NCI-H2196 treated with DMSO at 0.1 percent for 48 hours (cell line): ENCODE data around the gene H2AZ2.
"Not testable (repeated sequence)": the region's sequence is repeated elsewhere in the genome, so short reads cannot be mapped to it uniquely, and the experiment has no call there.

ENCODE experiments used
- DNase-seq: peaks from one replicate; lab custom pipeline; 2025; ENCODE audit not compliant: unreplicated experiment; lab: John Stamatoyannopoulos, UW

H2AZ2 gene

DNA sequence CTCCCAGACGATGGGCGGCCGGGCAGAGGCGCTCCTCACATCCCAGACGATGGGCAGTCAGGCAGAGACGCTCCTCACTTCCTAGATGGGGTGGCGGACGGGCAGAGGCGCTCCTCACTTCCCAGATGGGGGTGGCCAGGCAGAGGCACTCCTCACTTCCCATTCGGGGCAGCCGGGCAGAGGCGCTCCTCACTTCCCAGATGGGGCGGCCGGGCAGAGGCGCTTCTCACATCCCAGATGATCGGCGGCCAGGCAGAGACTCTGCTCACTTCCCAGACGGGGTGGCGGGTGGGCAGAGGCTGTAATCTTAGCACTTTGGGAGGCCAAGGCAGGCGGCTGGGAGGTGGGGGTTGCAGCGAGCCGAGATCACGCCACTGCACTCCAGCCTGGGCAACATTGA is 24.0 kb upstream of the H2AZ2 start:
- not testable (repeated sequence) for DNase-seq

- DNase-seq, result not testable (repeated sequence)
Observed at GRCh38 chr7:44870780-44871179, 22.9 kb upstream of the H2AZ2 start.

- DNase-seq, result not testable (repeated sequence)
Observed at GRCh38 chr7:44870336-44870735, 22.4 kb upstream of the H2AZ2 start.

GRCh38 chr7:44867073-44867995 is 19.4 kb upstream of the H2AZ2 start:
- peak; percentile 64 for DNase-seq

- not testable (repeated sequence) for DNase-seq
Observed at GRCh38 chr7:44861949-44862348, 14.1 kb upstream of the H2AZ2 start.

- DNase-seq, result no peak
Observed at GRCh38 chr7:44858161-44858560, 10.3 kb upstream of the H2AZ2 start.

DNA sequence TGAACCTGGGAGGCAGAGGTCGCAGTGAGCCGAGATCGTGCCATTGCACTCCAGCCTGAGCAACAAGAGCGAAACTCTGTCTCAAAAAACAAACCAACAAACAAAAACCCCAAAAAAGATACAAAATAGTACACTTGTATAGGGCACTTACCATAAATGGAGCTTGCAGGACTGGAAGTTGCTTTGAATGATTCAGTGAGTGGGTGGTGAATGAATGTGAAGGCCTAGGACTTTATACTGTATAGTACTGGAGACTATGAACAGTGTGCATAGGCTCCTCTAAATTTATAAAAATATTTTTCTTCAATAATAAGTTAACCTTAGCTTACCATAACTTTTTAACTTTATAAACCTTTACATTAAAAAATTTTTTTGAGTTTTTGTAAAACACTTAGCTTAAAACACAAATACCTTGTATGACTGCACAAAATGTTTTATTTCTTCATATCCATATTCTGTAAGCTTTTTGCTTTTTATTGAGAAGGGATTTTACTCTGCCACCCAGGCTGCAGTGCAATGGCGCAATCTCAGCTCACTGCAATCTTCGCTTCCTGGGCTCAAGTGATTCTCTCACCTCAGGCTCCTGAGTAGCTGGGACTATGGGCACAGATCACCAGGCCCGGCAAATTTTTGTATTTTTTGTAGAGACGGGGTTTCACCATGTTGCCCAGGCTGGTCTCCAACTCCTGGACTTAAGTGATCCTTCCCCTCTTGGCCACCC is 6.9 kb upstream of the H2AZ2 start:
- no peak for DNase-seq

DNA sequence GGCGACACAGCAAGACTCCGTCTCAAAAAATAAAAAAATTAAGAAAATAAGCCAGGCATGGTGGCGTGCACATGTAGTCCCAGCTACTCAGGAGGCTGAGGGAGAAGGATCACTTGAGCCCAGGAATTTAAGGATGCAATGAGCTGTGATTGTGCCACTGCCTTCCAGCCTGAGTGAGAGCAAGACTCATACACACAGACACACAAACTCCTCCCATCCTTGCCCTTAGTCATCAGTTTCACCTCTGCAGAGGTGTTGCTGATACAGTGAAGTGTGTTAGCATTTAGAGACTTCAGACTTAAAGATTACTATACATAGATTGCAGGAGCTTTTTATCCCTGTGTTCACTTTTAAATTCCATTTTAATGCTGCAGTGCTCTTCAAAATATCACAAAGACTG is 5.5 kb upstream of the H2AZ2 start:
- no peak for DNase-seq

GRCh38 chr7:44852590-44852989 is 4.7 kb upstream of the H2AZ2 start:
- no peak for DNase-seq

DNA sequence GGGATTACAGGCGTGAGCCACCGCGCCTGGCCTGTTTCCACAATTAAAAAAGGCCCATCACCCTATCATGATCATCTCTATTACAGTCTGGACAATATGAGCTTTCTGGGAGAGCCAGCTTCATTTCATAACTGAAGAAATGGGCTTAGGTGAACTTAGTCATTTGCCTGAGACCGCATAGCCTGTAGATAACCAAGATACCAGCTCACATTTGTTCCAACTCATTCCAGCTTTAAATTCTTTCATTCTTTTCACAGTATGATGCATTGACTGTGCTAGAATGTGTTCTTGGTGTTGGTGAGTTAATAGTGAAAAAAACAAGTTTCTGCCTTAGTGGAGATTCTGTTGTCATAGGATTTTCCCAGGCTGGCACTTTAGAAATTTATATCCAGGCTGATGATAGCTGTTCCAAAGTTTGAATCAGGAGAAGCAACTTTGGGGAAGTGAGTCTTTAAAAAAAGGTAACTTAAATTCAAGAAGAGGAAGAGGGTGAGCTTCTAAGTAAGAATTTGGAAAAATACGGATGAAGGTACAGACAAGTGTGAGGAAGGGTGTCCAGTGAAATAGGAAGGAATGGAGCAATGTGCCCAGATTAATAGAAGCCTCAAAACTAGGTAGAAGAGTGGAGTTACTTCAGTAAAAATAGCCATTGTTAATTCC is 2.1 kb upstream of the H2AZ2 start:
- DNase-seq, result no peak

DNA sequence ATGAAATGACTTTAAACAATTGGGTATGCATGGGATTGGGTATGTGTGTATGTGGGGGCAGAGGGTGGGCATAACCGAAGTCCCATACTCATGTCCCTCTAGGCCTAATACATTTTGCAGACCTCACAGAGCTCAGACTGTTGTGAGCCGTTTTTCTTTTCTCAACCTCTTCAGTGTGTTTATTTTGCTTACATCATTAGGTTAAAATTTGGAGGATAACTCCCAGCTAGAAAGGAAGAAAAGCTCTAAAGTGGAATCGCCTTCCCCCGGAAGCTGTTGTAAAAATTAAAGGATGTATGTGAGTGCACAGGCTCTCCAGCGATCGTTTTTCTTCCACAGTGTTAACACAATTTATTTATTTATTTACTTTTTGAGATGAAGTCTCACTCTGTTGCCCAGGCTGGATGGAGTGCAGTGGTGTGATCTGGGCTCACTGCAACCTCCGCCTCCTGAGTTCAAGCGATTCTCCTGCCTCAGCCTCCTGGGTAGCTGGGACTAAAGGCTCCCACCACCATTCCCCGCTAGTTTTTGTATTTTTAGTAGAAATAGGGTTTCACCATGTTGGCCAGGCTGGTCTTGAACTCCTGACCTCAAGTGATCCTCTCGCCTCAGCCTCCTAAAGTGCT is 1.5 kb upstream of the H2AZ2 start:
- peak; percentile 34 for DNase-seq

DNA sequence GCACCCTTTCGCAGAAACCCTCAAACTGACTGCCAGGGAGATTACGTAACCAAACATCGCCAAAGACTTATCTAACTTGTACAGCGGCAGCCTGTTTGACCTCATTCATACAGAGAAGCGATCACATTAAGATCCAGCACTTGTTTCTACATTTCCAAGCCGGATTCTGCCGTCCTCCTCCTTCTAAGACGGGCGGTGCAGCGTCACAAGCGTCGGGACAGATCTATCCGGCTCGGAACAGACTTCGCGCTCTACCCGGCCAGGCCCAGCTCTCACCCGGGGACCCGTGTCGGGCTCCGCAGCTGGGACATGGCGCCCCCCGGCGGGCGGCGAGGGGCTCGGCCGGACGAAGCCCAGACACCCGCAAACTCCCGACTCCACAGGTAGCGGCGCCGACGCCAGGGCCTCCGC is 373 bp downstream of the H2AZ2 start:
- peak; percentile 85 for DNase-seq

DNA sequence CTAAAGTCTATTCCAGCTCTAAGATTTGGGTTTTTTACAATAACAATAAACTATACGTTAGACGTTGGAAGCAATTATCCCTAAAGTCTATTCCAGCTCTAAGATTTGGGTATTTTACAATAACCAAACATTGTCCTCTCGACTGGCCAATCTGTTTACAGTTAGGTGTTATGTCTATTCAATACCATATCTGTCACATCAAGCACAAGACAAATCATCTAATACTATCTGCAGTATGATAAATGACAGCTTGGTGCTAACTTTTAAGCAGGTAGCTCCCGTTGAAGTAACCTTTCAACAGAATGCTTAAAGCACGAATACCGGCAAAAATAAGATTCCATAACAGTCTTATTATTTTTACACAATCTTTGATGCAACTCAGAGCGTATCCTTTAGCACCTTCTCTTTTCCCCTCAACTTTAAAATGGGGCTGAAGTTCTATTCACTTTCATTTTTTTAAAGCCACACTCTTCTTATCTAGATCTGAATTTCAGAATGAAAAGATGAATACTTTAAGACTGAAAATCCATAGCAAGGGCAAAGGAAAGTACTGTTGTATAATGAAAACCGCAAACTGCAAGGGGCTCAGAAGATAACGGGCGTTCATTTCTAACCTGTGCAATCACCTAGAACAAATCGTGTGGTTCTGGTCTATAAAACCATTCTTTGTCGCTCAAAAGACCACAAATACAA is 925 bp downstream of the H2AZ2 start:
- DNase-seq, result no peak

DNA sequence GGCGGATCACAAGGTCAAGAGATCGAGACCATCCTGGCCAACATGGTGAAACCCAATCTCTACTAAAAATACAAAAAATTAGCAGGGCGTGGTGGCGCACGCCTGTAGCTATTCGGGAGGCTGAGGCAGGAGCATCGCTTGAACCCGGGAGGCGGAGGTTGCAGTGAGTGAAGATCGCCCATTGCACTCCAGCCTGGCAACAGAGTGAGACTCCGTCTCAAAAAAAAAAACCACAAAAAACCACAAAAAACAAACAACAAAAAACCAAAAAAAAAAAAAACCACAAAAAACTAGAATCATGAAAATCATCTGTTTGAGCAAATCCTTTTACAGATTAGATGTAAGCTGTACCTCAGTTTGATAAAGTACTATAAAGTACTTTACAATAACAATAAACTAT is 1.5 kb downstream of the H2AZ2 start:
- not testable (repeated sequence) for DNase-seq

DNA sequence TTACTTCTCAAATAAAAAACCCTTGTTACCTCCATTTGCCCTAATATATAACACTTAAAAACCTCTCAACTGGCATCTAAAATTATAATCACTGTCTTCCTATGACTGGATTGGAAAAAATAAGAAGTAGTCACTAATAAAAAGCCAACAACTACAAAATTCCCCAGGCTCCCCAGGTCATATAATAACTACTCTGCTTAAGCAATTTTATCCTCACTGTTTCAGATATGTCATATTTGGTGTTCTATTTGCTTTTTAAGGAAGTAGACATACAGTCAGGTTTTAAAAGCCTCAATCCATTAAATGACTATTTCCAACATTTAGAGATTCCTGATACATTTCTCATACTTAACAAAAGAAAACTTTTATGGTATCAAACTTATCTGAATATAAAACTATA is 2.4 kb downstream of the H2AZ2 start:
- no peak for DNase-seq

DNA sequence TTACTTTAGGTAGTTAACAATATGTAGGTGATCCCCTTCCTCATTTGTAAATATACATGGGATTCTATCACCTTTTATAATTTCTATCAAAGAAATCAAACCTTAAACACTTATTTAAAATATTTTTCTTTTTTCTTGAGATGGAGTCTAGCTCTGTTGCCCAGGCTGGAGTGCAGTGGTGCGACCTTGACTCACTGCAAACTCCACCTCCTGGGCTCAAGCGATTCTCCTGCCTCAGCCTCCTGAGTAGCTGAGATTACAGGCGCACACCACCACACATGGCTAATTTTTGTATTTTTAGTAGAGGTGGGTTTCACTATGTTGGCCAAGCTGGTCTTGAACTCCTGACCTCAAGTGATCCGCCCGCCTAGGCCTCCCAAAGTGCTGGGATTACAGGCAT is 4.4 kb downstream of the H2AZ2 start:
- not testable (repeated sequence) for DNase-seq

DNA sequence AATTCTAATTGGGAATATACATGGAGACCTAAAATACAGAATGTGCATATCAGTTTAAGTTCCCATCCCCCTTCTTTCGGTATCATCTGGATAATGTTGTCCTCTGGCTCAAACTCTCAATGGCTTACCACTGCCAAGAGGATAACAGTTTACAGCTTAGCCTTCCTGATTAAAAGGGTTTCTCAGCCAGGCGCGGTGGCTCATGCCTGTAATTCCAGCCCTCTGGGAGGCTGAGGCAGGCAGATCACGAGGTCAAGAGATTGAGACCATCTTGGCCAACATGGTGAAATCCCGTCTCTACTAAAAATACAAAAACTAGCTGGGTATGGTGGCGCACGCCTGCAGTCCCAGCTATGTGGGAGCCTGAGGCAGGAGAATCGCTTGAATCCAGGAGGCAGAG is 5.2 kb downstream of the H2AZ2 start:
- DNase-seq, result not testable (repeated sequence)

- no peak for DNase-seq
Observed at GRCh38 chr7:44838751-44839150, 9.1 kb downstream of the H2AZ2 start.

DNA sequence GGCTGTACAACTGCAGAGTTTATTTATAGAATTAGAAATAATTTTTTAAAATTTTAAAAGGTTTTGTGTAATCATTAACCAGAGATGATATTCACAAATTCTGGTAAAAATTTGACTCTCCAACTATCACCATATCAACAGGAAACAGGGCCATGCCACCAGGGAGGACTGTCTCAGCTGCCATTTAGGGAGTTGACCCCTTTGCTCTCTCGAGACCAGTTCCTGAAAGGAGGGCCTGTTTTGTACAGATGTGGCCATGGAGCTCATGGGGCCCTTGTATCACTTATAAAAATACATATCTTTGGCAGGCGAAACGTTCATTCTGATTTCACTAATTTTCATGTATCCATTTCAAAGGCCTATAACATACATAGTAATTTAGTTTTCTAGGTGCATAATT is 20.3 kb downstream of the H2AZ2 start:
- DNase-seq, result no peak

- DNase-seq, result no peak
Observed at GRCh38 chr7:44824894-44825526, 22.9 kb downstream of the H2AZ2 start.
